Measurements from ENCODE around the gene ECSCR. TPM values are rescaled to one million over a fixed set of nuclear protein-coding genes. Genes with fewer than 3 reads are reported as not detected.
"Not testable (repeated sequence)": the region's sequence is repeated elsewhere in the genome, so short reads cannot be mapped to it uniquely, and the experiment has no call there.

ECSCR gene
- total RNA-seq, 1 donor from 2014 or later: 0.40 TPM

- no peak for DNase-seq (ENCODE audit: low read depth)
Observed at GRCh38 chr5:139446956-139447779, 15.4 kb downstream of the ECSCR start.

GRCh38 chr5:139445325-139446170 is 17.0 kb downstream of the ECSCR start:
- DNase-seq (ENCODE audit: low read depth): no peak

DNA sequence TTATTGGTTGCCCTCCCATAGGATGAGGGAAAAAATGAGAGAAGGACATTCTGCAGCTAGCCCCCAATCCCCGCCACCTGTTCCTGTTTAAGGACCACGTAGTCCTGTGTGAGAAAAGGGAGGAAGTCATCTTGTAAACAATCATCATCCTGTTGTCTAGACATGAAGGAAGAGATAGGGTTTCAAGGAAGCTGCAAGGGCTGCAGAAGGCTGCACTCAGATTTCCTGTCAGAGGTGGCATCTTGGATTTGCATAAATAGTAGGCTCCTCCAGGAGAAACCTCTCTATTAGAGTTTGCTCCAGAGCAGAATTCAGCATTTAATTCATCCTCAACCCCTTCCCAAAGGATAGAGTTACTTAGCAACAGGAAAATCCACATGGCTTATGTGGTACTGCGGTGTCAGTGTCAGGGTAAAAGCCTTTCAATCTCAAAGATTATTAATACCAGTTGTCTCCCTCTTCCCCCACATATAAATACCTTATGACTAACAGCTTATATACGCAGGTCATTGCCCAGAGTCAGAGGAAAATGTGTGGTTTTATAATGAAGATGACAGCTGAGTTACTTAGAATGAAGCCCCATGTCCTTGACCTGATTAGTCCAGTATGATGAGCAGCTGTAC is 18.6 kb downstream of the ECSCR start:
- peak; percentile 39 for DNase-seq (ENCODE audit: low read depth)

- not testable (repeated sequence) for DNase-seq (ENCODE audit: low read depth)
Observed at GRCh38 chr5:139440416-139440815, 22.1 kb downstream of the ECSCR start.

GRCh38 chr5:139439013-139439903 is 23.3 kb downstream of the ECSCR start, which contains the start of gene DNAJC18:
DNAJC18 (minus strand) TSS chr5:139439525; CDS start chr5:139439445, 80 bp downstream.
- peak; percentile 70 for DNase-seq (ENCODE audit: low read depth)

DNA sequence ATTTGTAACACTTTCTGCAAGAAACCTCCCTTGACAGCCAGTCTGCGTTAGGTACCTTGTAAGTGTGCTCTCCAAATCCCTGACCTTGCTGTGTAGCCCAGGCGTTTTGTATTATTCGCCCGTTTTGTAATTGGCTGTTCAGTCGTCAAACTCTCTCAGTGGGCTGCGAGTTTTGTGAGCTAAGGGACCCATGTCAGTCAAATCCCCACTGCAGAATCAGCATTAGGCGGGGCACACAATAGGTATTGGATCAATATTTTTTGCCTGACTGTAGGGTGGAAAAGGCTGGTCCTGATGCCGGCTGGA is 23.9 kb downstream of the ECSCR start:
- DNase-seq (ENCODE audit: low read depth): no peak

DNA sequence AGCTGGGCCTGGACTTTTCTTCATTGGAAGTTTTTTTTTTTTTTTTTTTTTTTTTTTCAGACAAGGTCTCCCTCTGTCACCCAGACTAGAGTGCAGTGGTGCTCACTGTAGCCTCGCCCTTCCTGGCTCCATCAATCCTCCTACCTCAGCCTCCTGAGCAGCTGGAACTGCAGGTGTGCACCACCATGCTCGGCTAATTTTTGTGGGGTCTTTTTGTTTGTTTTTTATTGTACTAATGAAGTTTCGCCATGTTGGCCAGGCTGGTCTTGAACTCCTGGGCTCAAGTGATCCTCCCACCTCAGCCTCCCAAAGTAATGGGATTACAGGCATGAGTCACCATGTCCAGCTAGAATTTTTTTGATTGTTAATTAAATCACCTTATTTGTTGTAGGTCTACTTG is 26.9 kb downstream of the ECSCR start:
- no peak for DNase-seq (ENCODE audit: low read depth)

DNA sequence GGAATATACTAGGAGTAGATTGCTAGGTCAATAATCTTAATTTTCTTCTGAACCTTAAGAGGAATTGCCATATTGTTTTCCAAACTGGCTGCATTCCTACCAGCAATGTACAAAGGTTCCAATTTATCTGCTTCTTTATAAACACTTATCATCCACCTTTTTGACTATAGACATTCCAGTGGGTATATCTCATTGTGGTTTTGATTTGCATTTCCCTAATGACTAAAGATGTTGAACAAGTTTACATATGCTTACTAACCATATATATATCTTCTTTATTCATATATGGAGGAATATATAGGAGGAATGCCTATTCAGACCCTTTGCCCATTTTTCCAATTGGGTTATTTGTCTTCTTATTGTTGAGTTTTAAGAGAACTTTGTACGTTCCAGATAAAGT is 30.8 kb downstream of the ECSCR start:
- DNase-seq (ENCODE audit: low read depth): no peak

GRCh38 chr5:139430015-139430414 is 32.5 kb downstream of the ECSCR start:
- DNase-seq (ENCODE audit: low read depth): no peak

DNA sequence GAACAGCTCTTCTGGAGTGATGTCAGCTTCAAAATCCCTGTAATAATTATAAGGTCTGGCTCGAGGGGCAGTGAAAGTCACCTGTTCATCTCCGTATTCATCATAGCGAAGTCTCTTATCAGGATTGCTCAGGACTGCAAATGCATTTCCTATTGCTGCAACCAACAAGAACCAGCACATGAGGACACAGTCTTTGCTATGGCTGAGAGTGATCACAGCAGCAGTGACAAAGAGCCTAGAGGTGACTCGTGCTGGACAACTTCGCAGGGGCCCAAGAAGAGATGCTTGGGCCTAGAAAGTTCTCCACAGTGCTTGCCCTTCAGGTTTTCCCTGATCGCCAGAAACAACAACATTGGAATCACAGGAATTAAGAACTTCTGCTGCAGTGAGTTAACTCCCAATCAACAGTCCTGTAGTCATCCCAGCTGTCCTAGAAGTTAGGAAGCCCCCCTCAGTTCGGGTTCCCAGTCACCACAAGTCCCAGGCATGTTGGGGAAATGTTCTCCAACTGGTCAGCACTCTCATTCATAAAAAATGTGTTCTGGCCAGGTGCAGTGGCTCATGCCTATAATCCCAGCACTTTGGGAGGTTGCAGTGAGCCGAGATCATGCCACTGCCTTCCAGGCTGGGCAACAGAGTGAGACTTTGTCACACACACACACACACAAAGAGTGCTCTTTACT is 36.2 kb downstream of the ECSCR start:
- no peak for DNase-seq (ENCODE audit: low read depth)

DNA sequence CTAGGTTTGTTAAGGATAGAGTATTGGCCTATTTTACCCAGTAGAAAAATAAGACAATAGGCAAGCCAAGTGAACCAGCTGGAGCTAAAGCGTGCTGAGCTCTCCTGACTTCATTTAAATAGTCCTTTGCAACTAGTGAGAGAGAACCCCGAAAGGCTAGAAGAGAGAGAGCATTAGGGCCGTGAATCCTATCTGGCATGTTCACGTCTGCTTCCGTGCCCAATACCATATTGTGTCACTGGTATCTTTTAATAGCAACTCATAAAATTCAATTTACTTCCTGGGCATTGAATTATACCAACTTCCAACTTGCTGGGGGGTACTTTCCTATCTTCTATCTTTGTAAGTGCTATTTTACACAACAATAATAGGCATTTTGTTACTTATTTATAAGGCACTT is 37.0 kb downstream of the ECSCR start:
- DNase-seq (ENCODE audit: low read depth): no peak

GRCh38 chr5:139422307-139422893 is 40.1 kb downstream of the ECSCR start:
- peak; percentile 75 for DNase-seq (ENCODE audit: low read depth)

- DNase-seq (ENCODE audit: low read depth): no peak
Observed at GRCh38 chr5:139419226-139420192, 43.0 kb downstream of the ECSCR start.

DNA sequence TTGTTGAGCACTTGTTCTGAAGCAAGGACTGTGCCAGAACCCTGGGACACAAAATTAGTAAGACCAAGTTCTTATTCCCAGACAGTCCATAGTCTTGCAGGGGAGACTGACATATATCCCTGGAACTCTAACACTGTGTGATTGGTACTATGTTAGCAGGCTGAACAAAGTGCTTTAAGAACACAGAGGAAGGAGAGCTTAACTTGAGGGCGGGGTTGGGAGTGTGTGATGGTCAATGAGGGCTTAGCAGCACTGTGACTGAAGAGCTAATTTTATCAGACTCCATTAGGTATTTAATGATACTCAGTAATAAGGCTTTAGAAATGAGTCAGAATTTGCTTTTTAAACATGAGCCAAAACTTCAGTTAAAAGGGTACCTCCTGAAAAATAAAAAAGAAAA is 43.8 kb downstream of the ECSCR start:
- DNase-seq (ENCODE audit: low read depth): no peak

DNA sequence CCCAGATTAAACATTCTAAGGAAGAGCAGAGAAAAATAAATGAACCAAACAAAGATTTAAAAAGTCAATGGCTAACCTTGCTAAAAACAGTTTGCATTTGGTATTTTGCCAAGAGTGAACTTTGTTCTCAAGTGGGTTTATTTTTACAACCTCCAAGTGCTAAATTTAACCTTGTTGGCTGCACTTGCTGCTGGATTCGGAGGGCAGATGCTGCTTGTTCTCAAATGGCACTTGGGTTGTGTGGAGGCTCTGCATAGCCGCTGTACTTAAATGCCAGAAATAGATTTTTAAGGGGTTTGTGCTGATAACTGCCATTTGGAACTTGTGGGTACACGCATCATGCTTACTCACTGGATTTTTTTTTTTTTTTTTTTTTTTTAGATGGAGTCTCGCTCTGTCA is 45.3 kb downstream of the ECSCR start:
- peak; percentile 56 for DNase-seq (ENCODE audit: low read depth)

- DNase-seq (ENCODE audit: low read depth): no peak
Observed at GRCh38 chr5:139416651-139417050, 45.9 kb downstream of the ECSCR start.

- no peak for DNase-seq (ENCODE audit: low read depth)
Observed at GRCh38 chr5:139415869-139416268, 46.7 kb downstream of the ECSCR start.

GRCh38 chr5:139415221-139415861 is 47.2 kb downstream of the ECSCR start:
- peak; percentile 39 for DNase-seq (ENCODE audit: low read depth)
